ENCODE measurements around the gene CHRDL1.

CHRDL1 gene

DNA sequence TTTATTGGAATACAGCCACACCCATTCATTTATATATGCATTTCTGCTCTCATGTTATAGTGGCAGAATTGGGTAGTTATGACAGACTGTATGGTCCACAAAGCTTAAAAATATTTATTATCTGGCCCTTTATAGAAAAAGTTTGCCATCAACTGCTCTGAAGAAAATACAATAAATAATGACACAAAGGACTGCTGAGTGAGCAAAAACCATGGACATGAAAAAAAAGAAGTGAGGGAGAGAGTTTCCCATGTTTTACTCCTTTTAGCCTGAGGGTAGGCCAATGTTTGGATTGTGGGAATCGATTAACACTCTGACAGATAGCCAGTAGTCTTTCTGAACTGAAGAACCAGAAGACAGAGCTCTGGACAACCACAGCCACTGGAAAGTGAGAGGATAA is 149.2 kb downstream of the CHRDL1 start:
- H3K9me3 ChIP-seq (ENCODE audit: control insufficient read depth, insufficient read depth, low read length) = no peaks in the 10 kb centered on the region
- no peaks in the 10 kb centered on the region for H3K36me3 ChIP-seq (ENCODE audit: control insufficient read depth, insufficient read depth, low read length)
- H3K27me3 ChIP-seq (ENCODE audit: control insufficient read depth, insufficient read depth, low read length) = no peaks in the 10 kb centered on the region
- no peaks in the 10 kb centered on the region for H3K4me1 ChIP-seq (ENCODE audit: control insufficient read depth, insufficient read depth, low read length)
- no peak overlapping the region for H3K4me3 ChIP-seq (ENCODE audit: low read depth, low read length)
- no peak overlapping the region for H3K9ac ChIP-seq (ENCODE audit: low read depth, low read length)

All from iPS-15b (cell line).